PC-9 (cell line): ENCODE data around the gene TMEM82. TPM values are rescaled to one million over a fixed set of nuclear protein-coding genes. Genes with fewer than 3 reads are reported as not detected.

Source experiments
- BruUV-seq: library from RNA; stranded (reverse); fragments of 400-500 nt; replicated peaks from 2 replicates; lab custom pipeline; 2021; lab: Mats Ljungman, UMichigan
- CTCF ChIA-PET: fragments of 300-600 bp; sonication (Branson Sonifier 250); formaldehyde crosslinking; loops from one replicate; lab custom pipeline; 2022; ENCODE audit warnings: antibody characterized with exemption; lab: Charles Lee
- POLR2A ChIA-PET: fragments of 300-600 bp; sonication (Branson Sonifier 250); formaldehyde crosslinking; loops from one replicate; lab custom pipeline; 2022; ENCODE audit warnings: antibody characterized with exemption; ENCODE audit not compliant: unreplicated experiment; lab: Charles Lee
- DNase-seq, 2 experiments: peaks; one replicate each; pipeline versions ENCODE4 v3.0.0 to v3.0.0-alpha.2; 2015 to 2022; ENCODE audit warnings: mixed read lengths in 1 of 2
- H2AFZ ChIP-seq: fragments of 200-600 bp; sonication (generic); 2 replicates; pipeline ENCODE4 v1.8.1; 2017; ENCODE audit warnings: antibody characterized with exemption
- H3F3A ChIP-seq: fragments of 200-600 bp; sonication (generic); 2 replicates; pipeline ENCODE4 v1.8.1; 2017; ENCODE audit warnings: antibody characterized with exemption, mild to moderate bottlenecking, low read depth; ENCODE audit not compliant: insufficient read depth
- H3K27ac ChIP-seq: fragments of 200-600 bp; sonication (generic); 2 replicates; pipeline ENCODE4 v1.6.1; 2016; ENCODE audit warnings: mixed run types
- H3K27me3 ChIP-seq: fragments of 200-600 bp; sonication (generic); 2 replicates; pipeline ENCODE4 v1.6.1; 2016; ENCODE audit warnings: low read depth, mixed run types; ENCODE audit not compliant: insufficient read depth
- H3K36me3 ChIP-seq: fragments of 200-600 bp; sonication (generic); 2 replicates; pipeline ENCODE4 v1.6.1; 2016; ENCODE audit warnings: low read depth, mixed run types
- H3K4me1 ChIP-seq: fragments of 200-600 bp; sonication (generic); replicated peaks from 2 replicates; pipeline ENCODE4 v1.6.1; 2016; ENCODE audit warnings: mixed run types; ENCODE audit not compliant: insufficient read depth
- H3K4me2 ChIP-seq: fragments of 200-600 bp; sonication (generic); 2 replicates; pipeline ENCODE4 v1.6.1; 2017; ENCODE audit warnings: mixed run types
- H3K4me3 ChIP-seq: fragments of 200-600 bp; sonication (generic); 2 replicates; pipeline ENCODE4 v1.6.1; 2016; ENCODE audit warnings: mixed run types
- H3K79me2 ChIP-seq: fragments of 200-600 bp; sonication (generic); 2 replicates; pipeline ENCODE4 v1.6.1; 2017; ENCODE audit warnings: low read depth, mixed run types
- H3K9me2 ChIP-seq: fragments of 200-600 bp; sonication (generic); 2 replicates; pipeline ENCODE4 v1.8.1; 2017; ENCODE audit warnings: mild to moderate bottlenecking; ENCODE audit not compliant: insufficient read depth
- H3K9me3 ChIP-seq: fragments of 200-600 bp; sonication (generic); 2 replicates; pipeline ENCODE4 v1.8.1; 2016; ENCODE audit warnings: low read depth; ENCODE audit not compliant: insufficient read depth
- H4K20me1 ChIP-seq: fragments of 200-600 bp; sonication (generic); 2 replicates; pipeline ENCODE4 v1.8.1; 2017; ENCODE audit not compliant: insufficient read depth
- EZH2 ChIP-seq: fragments of 200-600 bp; sonication (generic); IDR thresholded peaks from 2 replicates; pipeline ENCODE4 v1.8.0; 2017; ENCODE audit warnings: antibody characterized with exemption, low read depth
- intact Hi-C: fragments of 100-400 bp; cut with micrococcal nuclease; formaldehyde crosslinking; loops from one replicate; pipeline ENCODE4 v1.10.0; 2022; ENCODE audit not compliant: unreplicated experiment
- total RNA-seq: library from RNA; stranded (reverse); gene quantifications from 2 replicates; pipeline ENCODE4 v1.2.3, GENCODE V29; 2021
- TF ChIP-seq, protein P1 (sequence below): fragments of 200-600 bp; sonication (generic); conservative IDR thresholded peaks from 2 replicates; pipeline ENCODE4 v1.6.1; 2017; ENCODE audit warnings: mixed run types, antibody characterized with exemption, mild to moderate bottlenecking, moderate library complexity

TMEM82 gene
- total RNA-seq, 1 experiment from 2014 or later = not detected

DNA sequence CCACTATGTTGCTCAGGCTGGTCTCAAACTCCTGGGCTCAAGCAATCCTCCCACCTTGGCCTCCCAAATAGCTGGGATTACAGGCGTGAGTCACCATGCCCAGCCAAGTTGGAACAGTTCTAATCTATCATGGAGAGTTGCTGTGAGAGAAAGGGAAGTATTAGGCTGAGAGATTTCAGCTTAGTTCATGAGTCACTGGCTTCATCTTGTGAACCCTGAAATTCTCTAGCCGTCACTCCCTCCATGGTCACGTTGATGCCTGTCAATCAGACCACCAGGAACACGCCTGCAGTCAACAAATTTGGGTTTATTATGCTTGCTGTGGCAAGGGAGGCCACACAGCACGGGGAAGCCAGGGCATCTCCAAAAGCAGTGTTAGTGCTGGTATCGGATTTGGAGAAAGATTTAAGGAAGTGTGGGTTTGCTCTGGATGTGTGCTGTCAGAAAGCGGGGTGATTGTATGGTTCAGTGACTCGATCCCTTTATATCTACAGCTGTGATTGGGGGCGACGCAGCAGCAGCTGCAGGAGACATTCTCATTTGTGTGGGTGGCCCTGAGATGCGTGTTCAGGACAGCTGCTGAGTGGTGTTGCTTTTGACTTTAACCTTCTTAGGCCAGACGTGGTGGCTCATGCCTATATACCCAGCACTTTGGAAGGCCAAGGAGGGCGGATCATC lies 46.5 kb downstream of the TMEM82 start:
- peak in 1 of 2 experiments; percentile 53 for DNase-seq
- H3K4me2 ChIP-seq = no peak overlapping the region; the same call in 1 of the 2 replicates
- no peak overlapping the region for H3K4me3 ChIP-seq
- H3K27me3 ChIP-seq = no peaks in the 10 kb centered on the region
- H3F3A ChIP-seq = peaks cover 20% of the 10 kb centered on the region
- no TSS peak for BruUV-seq
- peak overlapping the region; percentile 74 for H3K27ac ChIP-seq
- no peaks in the 10 kb centered on the region for H3K79me2 ChIP-seq
- CTCF ChIA-PET = interaction anchor here (0.6 kb wide), 1 partner anchor 32 kb away, joined by 3 read pairs; no protein-coding TSS in a partner anchor
- H4K20me1 ChIP-seq = no peaks in the 10 kb centered on the region
- POLR2A ChIA-PET = no interaction called here
- intact Hi-C loops = no loop called here
- no peaks in the 10 kb centered on the region for H3K36me3 ChIP-seq
- peaks cover 36% of the 10 kb centered on the region for H3K4me1 ChIP-seq
- H3K9me2 ChIP-seq = no peaks in the 10 kb centered on the region
- no peak overlapping the region for H2AFZ ChIP-seq
- TF ChIP-seq EZH2 = no peak
- TF ChIP-seq, protein P1, sequence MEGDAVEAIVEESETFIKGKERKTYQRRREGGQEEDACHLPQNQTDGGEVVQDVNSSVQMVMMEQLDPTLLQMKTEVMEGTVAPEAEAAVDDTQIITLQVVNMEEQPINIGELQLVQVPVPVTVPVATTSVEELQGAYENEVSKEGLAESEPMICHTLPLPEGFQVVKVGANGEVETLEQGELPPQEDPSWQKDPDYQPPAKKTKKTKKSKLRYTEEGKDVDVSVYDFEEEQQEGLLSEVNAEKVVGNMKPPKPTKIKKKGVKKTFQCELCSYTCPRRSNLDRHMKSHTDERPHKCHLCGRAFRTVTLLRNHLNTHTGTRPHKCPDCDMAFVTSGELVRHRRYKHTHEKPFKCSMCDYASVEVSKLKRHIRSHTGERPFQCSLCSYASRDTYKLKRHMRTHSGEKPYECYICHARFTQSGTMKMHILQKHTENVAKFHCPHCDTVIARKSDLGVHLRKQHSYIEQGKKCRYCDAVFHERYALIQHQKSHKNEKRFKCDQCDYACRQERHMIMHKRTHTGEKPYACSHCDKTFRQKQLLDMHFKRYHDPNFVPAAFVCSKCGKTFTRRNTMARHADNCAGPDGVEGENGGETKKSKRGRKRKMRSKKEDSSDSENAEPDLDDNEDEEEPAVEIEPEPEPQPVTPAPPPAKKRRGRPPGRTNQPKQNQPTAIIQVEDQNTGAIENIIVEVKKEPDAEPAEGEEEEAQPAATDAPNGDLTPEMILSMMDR = no peak
- no peaks in the 10 kb centered on the region for H3K9me3 ChIP-seq

DNA sequence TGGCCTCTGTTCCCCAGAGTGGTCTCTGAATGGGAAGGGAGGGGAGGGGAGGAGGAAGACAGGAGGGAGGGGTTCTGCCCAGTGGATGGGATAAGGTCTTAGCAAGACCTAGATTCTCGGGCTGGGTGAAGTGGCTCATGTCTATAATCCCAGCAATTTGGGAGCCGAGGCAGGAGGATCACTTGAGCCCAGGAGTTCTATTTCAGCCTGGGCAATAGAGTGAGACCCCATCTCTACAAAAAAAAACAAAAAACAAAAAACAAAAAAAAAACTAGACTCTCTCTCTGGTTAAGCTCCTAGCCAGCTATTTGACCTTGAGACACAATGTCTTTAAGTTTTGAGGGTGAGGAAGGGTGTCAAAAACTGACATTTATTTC lies 53.8 kb downstream of the TMEM82 start:
- peaks cover 57% of the 10 kb centered on the region for H3F3A ChIP-seq
- no peaks in the 10 kb centered on the region for H3K27me3 ChIP-seq
- no TSS peak for BruUV-seq
- H3K79me2 ChIP-seq = peaks cover 8% of the 10 kb centered on the region; the same call in 1 of the 2 replicates
- H3K4me1 ChIP-seq = peaks cover 71% of the 10 kb centered on the region
- intact Hi-C loops = loop anchor here (10.0 kb wide), 1 partner anchor 349 kb away; no protein-coding TSS in a partner anchor
- H3K36me3 ChIP-seq = no peaks in the 10 kb centered on the region
- ChIA-PET CTCF (interaction anchor here (0.7 to 1.1 kb wide), 5 partner anchors 19 to 703 kb away, joined by 4 to 7 read pairs (median 5); no protein-coding TSS in a partner anchor), POLR2A (interaction anchor here (0.5 to 0.7 kb wide), 2 partner anchors 36 to 51 kb away, joined by 3 to 17 read pairs; partner anchors contain the start of gene SPEN)
- no peaks in the 10 kb centered on the region for H4K20me1 ChIP-seq
- no peak for DNase-seq
- no peak for TF ChIP-seq EZH2
- TF ChIP-seq, protein P1 = no peak
- no peaks in the 10 kb centered on the region for H3K9me2 ChIP-seq
- no peak overlapping the region for H2AFZ ChIP-seq
- peak overlapping the region; percentile 85 for H3K4me2 ChIP-seq
- peak overlapping the region; percentile 100 for H3K27ac ChIP-seq
- no peaks in the 10 kb centered on the region for H3K9me3 ChIP-seq
- H3K4me3 ChIP-seq = peak overlapping the region; percentile 27; the same call in 1 of the 2 replicates

Other genes with a start within 250 kb of the TMEM82 start
- 12.4 and 16.6 TPM in 2 replicates for gene CASP9, start 218.3 kb upstream of the TMEM82 start, total RNA-seq
- gene DNAJC16, start 215.7 kb upstream of the TMEM82 start, total RNA-seq = 12.0 and 18.8 TPM in 2 replicates
- 2.7 and 2.9 TPM in 2 replicates for gene AGMAT, start 157.4 kb upstream of the TMEM82 start, total RNA-seq
- 36.1 and 38.0 TPM in 2 replicates for gene DDI2, start 125.0 kb upstream of the TMEM82 start, total RNA-seq
- gene PLEKHM2, start 58.2 kb upstream of the TMEM82 start, total RNA-seq = 45.9 and 51.8 TPM in 2 replicates
- gene SLC25A34, start 6.2 kb upstream of the TMEM82 start, total RNA-seq = 1.4 and 1.7 TPM in 2 replicates
- 57.2 and 114 TPM in 2 replicates for gene FBLIM1, start 16.3 kb downstream of the TMEM82 start, total RNA-seq
- 4.9 and 5.1 TPM in 2 replicates for gene UQCRHL, start 65.2 kb downstream of the TMEM82 start, total RNA-seq
- 44.9 and 46.8 TPM in 2 replicates for gene SPEN, start 105.2 kb downstream of the TMEM82 start, total RNA-seq
- gene ZBTB17, start 233.6 kb downstream of the TMEM82 start, total RNA-seq = 17.4 and 24.2 TPM in 2 replicates